GM13976 (cell line): ENCODE measurements around the gene DRD3.

Source experiments
- DNase-seq: peaks from one replicate; pipeline ENCODE4 v3.0.0; 2012; ENCODE audit warnings: low spot score
- CTCF ChIP-seq: IDR thresholded peaks from 2 replicates; pipeline ENCODE4 v1.5.1; 2012; ENCODE audit warnings: borderline replicate concordance, mild to moderate bottlenecking; ENCODE audit not compliant: insufficient read depth; ENCODE audit errors: extremely low read depth, missing control alignments, control extremely low read depth
- in situ Hi-C: fragments of 300-500 bp; cut with MboI; formaldehyde crosslinking; loops from one replicate; pipeline ENCODE4 v1.12.0; 2022; ENCODE audit warnings: low sequenced_read_pairs, mixed read lengths, inconsistent platforms; ENCODE audit not compliant: unreplicated experiment

The DRD3 gene

GRCh38 chr3:114108137-114108536, 70.7 kb downstream of the DRD3 start:
- in situ Hi-C loops = no loop called here
- no peak for DNase-seq
- no peak for TF ChIP-seq CTCF

DNA sequence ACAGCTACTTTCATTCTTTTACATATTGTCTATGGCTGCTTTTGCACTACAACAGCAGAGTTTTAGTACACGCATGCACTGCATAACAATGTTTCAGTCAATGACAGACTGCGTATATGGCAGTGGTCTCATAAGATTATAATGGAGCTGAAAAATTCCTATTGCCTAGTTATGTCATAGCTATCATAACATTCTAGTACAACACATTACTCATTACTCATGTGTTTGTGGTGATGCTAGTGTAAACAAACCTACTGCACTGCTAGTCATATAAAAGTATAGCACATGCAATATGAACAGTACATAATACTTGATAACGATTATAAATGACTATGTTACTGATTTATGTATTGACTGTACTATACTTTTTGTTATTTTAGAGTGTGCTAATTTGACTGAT, 74.4 kb downstream of the DRD3 start:
- in situ Hi-C loops = no loop called here
- no peak for TF ChIP-seq CTCF
- DNase-seq = no peak

DNA sequence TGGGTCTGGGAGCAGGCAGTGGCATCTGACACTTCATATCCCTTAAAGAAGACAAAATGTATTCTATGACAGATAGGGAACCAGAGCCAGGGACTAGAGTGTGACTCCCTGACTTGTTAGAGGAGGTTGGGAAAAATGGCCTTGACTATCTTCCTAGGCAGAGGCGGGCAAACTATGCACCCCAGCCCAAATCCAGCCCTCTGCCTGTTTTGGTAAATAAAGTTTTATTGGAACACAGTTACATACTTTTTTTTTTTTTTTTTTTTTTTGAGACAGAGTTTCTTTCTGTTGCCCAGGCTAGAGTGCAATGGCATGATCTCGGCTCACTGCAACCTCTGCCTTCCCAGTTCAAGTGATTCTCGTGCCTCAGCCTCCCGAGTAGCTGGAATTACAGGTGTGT, 75.0 kb downstream of the DRD3 start:
- no peak for DNase-seq
- in situ Hi-C loops = no loop called here
- no peak for TF ChIP-seq CTCF

DNA sequence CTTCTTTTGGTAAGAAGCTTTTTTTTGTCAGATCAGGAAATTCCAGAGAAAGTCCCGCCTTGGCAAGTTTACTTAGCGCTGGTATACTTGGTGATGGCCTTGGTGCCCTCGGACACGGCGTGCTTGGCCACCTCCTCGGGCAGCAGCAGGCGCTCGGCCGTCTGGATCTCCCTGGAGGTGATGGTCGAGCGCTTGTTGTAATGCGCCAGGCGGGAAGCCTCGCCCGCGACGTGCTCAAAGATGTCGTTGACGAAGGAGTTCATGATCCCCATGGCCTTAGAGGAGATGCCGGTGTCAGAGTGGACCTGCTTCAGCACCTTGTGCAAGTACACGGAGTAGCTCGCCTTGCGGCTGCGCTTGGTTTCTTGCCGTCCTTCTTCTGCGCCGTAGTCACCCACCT, 75.7 kb downstream of the DRD3 start:
- in situ Hi-C loops = no loop called here
- no peak for DNase-seq
- TF ChIP-seq CTCF = no peak

- no peak for DNase-seq
- TF ChIP-seq CTCF = no peak
- in situ Hi-C loops = no loop called here
These were observed 77.8 kb downstream of the DRD3 start for GRCh38 chr3:114101101-114101500.

GRCh38 chr3:114095796-114096195, 83.1 kb downstream of the DRD3 start:
- in situ Hi-C loops = no loop called here
- TF ChIP-seq CTCF = no peak
- DNase-seq = no peak

- in situ Hi-C loops = no loop called here
- TF ChIP-seq CTCF = no peak
- no peak for DNase-seq
These were observed 85.3 kb downstream of the DRD3 start for GRCh38 chr3:114093596-114093995.
